Body of pancreas (tissue), 4 donors: Measurements from ENCODE around the gene GTPBP4.

Experiments
- CTCF ChIP-seq, 7 experiments: fragments of 450-650 bp in 4 of 7; fragments of 200-600 bp in 3 of 7; sonication (generic) in 3 of 7; IDR thresholded peaks; one replicate each; pipeline ENCODE4 v1.5.1; 2016 to 2019; ENCODE audit warnings: antibody characterized with exemption in 7 of 7
- POLR2A ChIP-seq, 3 donors: fragments of 450-650 bp; IDR thresholded peaks; one replicate each; pipeline ENCODE4 v1.6.1; 2016; ENCODE audit warnings: antibody characterized with exemption in 3 of 3, mild to moderate bottlenecking in 2 of 3

- TF ChIP-seq POLR2A (IDR thresholded peaks at IDR 0.05), result no peak
- no peak for TF ChIP-seq CTCF (IDR thresholded peaks at IDR 0.05)
Observed at GRCh38 chr10:1059902-1060301, 71.7 kb downstream of the GTPBP4 start.
